Smooth muscle cell (in vitro differentiated cells): ENCODE measurements around the gene NFIB. TPM values are rescaled to one million over a fixed set of nuclear protein-coding genes. Genes with fewer than 3 reads are reported as not detected.

Source experiments
- DNase-seq: peaks from one replicate; lab custom pipeline; 2025; ENCODE audit not compliant: unreplicated experiment; lab: John Stamatoyannopoulos, UW
- H2AFZ ChIP-seq: fragments of 200-600 bp; sonication (generic); 2 replicates; pipeline ENCODE4 v1.6.0; 2016; ENCODE audit warnings: antibody characterized with exemption, low read depth, mild to moderate bottlenecking
- H3F3A ChIP-seq: fragments of 200-600 bp; sonication (generic); 2 replicates; pipeline ENCODE4 v1.6.0; 2017; ENCODE audit warnings: antibody characterized with exemption, low read depth
- H3K27ac ChIP-seq: fragments of 200-600 bp; sonication (generic); 2 replicates; pipeline ENCODE4 v1.5.1; 2016; ENCODE audit warnings: low read depth, mild to moderate bottlenecking
- H3K27me3 ChIP-seq: fragments of 200-600 bp; sonication (generic); 2 replicates; pipeline ENCODE4 v1.6.1; 2016; ENCODE audit warnings: low read depth, mild to moderate bottlenecking
- H3K36me3 ChIP-seq: fragments of 200-600 bp; sonication (generic); 2 replicates; pipeline ENCODE4 v1.5.1; 2016; ENCODE audit warnings: low read depth
- H3K4me1 ChIP-seq: fragments of 200-600 bp; sonication (generic); 2 replicates; pipeline ENCODE4 v1.5.1; 2016; ENCODE audit warnings: low read depth
- H3K4me2 ChIP-seq: fragments of 200-600 bp; sonication (generic); 2 replicates; pipeline ENCODE4 v1.6.0; 2016; ENCODE audit warnings: mild to moderate bottlenecking
- H3K4me3 ChIP-seq: fragments of 200-600 bp; sonication (generic); 2 replicates; pipeline ENCODE4 v1.5.1; 2016; ENCODE audit warnings: mild to moderate bottlenecking
- H3K79me2 ChIP-seq: fragments of 200-600 bp; sonication (generic); 2 replicates; pipeline ENCODE4 v1.6.0; 2016; ENCODE audit warnings: low read depth, mild to moderate bottlenecking
- H3K9ac ChIP-seq: fragments of 200-600 bp; sonication (generic); 2 replicates; pipeline ENCODE4 v1.6.0; 2016; ENCODE audit warnings: low read depth
- H3K9me3 ChIP-seq: fragments of 200-600 bp; sonication (generic); replicated peaks from 2 replicates; pipeline ENCODE4 v1.5.1; 2016; ENCODE audit warnings: low read depth
- H4K20me1 ChIP-seq: fragments of 200-600 bp; sonication (generic); 2 replicates; pipeline ENCODE4 v1.6.0; 2016; ENCODE audit warnings: low read depth
- WGBS: methylation state at CpG from one replicate; pipeline ENCODE4 v1.1.7; 2016; ENCODE audit warnings: low lambda C conversion rate; 5-methylcytosine and 5-hydroxymethylcytosine counted together
- polyA plus RNA-seq: library from polyadenylated mRNA; unstranded; fragments of >200 nt; fragmentation: Nextera tagmentation; extraction: Ambion mirVana; gene quantifications from 2 replicates; pipeline ENCODE4 v1.2.1, GENCODE V29; 2016
- total RNA-seq: library from RNA; depleted of rRNA; stranded (reverse); fragments of >200 nt; gene quantifications from 2 replicates; pipeline ENCODE4 v1.2.3, GENCODE V29; 2014
- TF ChIP-seq, protein P1 (sequence below): fragments of 200-600 bp; sonication (generic); IDR thresholded peaks from 2 replicates; pipeline ENCODE4 v1.5.1; 2017; ENCODE audit warnings: borderline replicate concordance, mild to moderate bottlenecking, antibody characterized with exemption; ENCODE audit not compliant: insufficient read depth, poor library complexity, severe bottlenecking

Gene NFIB
- total and polyA plus RNA-seq, 2 experiments from 2014 or later = 0.93 to 1.7 TPM

DNA sequence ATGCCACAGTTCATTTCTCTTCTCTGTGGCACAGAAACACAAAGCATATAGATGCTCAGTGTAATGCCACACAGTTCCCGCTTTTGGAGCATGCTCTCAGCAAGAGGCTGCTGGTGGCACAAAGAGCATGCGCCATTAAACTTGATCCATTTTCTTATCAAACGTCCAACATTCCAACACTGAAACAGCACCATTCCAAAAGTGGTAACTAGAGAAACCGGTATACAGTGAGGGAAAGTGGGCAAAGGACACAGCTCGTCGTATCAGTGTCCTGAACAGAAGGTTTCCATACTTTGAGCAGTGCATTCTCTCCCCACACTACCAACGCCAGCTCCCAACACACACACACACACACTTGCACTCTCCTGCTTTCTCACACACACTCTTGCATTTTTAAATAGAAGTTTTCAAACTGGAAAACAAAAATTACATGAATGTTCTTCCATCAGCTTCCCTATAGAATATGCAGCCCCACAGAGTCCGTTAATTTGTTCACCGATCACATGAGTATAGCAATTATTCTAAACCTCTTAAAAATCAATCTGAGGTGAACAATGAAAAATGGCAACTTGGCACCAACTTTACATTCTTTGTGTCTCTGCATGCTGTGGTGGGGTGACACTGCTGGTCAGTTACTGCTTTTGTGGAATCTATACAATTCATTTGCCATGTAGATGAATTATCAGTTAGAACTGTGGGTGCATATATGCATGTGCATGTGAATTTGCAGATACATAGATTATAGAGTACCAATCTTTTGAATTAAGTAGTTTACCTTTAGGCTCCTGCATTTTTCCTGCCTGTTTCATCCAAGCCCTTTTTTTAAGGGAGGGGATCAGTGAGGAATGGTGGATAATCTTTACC, 5.7 kb downstream of the NFIB start:
- Histone ChIP-seq H3F3A (no peaks in the 10 kb centered on the region), H3K4me2 (no peak overlapping the region), H3K9ac (no peak overlapping the region), H3K4me1 (peaks cover 12% of the 10 kb centered on the region), H3K79me2 (no peaks in the 10 kb centered on the region), H3K27me3 (peaks cover 32% of the 10 kb centered on the region), H4K20me1 (no peaks in the 10 kb centered on the region), H3K27ac (no peak overlapping the region), H3K9me3 (no peaks in the 10 kb centered on the region), H3K36me3 (no peaks in the 10 kb centered on the region), H3K4me3 (no peak overlapping the region), H2AFZ (no peak overlapping the region)
- WGBS = 86% methylated on average over 9 of the region's 9 CpGs
- DNase-seq = no peak
- TF ChIP-seq, protein P1, sequence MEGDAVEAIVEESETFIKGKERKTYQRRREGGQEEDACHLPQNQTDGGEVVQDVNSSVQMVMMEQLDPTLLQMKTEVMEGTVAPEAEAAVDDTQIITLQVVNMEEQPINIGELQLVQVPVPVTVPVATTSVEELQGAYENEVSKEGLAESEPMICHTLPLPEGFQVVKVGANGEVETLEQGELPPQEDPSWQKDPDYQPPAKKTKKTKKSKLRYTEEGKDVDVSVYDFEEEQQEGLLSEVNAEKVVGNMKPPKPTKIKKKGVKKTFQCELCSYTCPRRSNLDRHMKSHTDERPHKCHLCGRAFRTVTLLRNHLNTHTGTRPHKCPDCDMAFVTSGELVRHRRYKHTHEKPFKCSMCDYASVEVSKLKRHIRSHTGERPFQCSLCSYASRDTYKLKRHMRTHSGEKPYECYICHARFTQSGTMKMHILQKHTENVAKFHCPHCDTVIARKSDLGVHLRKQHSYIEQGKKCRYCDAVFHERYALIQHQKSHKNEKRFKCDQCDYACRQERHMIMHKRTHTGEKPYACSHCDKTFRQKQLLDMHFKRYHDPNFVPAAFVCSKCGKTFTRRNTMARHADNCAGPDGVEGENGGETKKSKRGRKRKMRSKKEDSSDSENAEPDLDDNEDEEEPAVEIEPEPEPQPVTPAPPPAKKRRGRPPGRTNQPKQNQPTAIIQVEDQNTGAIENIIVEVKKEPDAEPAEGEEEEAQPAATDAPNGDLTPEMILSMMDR = no peak

DNA sequence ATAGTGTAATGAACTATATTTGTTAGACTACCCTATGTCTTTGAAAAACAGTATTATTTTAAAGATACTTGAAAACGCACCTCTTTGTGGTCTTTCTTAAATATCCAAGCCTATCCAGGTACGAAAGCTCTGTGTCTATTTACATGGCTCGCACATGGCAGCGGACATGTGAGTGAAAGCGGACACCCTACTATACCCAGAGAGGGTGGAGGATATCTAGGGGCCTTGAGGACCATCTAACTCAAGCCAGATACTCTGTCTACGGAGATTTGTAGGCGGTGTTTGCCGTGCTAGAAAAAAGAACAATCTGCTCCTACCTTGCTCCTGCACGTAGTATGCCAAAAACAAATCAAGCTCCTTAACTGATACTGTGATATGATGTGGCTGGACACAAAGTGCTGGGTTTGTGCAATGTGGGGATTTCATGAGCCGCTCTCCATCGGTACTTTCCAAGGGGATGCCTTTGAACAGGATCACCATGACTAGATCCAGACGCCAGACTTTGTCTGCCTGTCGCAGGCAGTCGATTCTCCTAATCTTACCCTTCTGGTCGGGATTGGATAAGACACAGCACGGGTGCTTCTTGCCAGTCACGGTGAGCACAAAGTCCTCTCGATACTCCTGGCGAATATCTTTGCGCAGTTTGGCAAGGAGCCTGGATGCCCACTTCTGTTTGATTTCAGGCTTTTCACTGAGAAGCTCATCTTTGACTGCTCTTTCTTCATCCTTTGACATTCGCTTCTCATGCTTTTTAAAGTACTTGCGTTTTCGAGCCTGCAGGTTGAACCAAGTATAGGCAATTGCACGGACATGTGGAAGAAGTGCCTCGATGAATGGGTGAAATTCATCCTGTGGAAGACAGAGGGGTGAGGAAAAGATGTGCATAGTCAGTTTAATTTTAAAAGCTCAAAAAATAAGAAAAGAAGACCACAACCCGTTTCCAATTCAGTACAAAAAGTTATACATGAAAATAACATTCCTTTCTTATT, 7.0 kb downstream of the NFIB start:
- no peaks in the 10 kb centered on the region for H3K9me3 ChIP-seq
- no peak overlapping the region for H3K4me3 ChIP-seq
- no peaks in the 10 kb centered on the region for H3F3A ChIP-seq
- H3K27me3 ChIP-seq = peaks cover 20% of the 10 kb centered on the region
- H3K4me2 ChIP-seq = no peak overlapping the region
- no peak overlapping the region for H3K27ac ChIP-seq
- no peak overlapping the region for H2AFZ ChIP-seq
- DNase-seq = no peak
- TF ChIP-seq, protein P1 = no peak
- H3K79me2 ChIP-seq = no peaks in the 10 kb centered on the region
- H4K20me1 ChIP-seq = no peaks in the 10 kb centered on the region
- H3K9ac ChIP-seq = no peak overlapping the region
- WGBS = 71% methylated on average over 26 of the region's 26 CpGs
- H3K36me3 ChIP-seq = no peaks in the 10 kb centered on the region
- peaks cover 7% of the 10 kb centered on the region for H3K4me1 ChIP-seq

DNA sequence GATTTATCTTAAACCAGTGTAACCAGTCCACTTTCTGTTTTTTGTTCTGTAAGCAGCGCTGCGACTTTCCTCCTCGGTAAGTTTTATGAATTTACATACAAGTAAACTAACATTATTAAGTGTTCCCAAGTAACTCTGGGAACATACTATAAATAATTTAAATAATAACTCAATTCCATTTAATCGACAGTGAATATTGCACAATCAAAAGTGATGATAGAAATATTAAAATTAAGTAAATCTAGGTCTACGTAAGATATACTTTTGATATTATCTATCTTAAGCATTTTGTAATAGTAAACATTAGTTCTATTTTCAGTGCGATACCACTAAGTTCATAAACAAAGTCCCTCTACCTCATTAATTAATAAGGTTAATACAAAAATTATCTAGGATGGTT, 7.8 kb downstream of the NFIB start:
- Histone ChIP-seq H3K9ac (no peak overlapping the region), H3K9me3 (no peaks in the 10 kb centered on the region), H3K36me3 (no peaks in the 10 kb centered on the region), H4K20me1 (no peaks in the 10 kb centered on the region), H3K4me3 (no peak overlapping the region), H3K4me2 (no peak overlapping the region), H3K4me1 (peaks cover 7% of the 10 kb centered on the region), H3K27me3 (peaks cover 15% of the 10 kb centered on the region), H3K79me2 (no peaks in the 10 kb centered on the region), H3F3A (no peaks in the 10 kb centered on the region), H3K27ac (no peak overlapping the region), H2AFZ (no peak overlapping the region)
- TF ChIP-seq, protein P1 = no peak
- 95% methylated on average over 6 of the region's 6 CpGs for WGBS
- no peak for DNase-seq
